HCT116 (cell line): ENCODE results near the gene SPIN2B. TPM values are rescaled to one million over a fixed set of nuclear protein-coding genes. Genes with fewer than 3 reads are reported as not detected.
A peak's percentile ranks its signal among the peaks of the same experiment; 100 is the strongest.

ENCODE experiments used
- ATAC-seq: fragments of 200-7000 bp; cut with Tn5 transposase; 2 replicates; pipeline ENCODE4 v1.9.1; 2020; ENCODE audit warnings: mild to moderate bottlenecking, moderate library complexity
- Bru-seq: library from RNA; stranded (reverse); fragments of 400-500 nt; gene quantifications from one replicate; lab custom pipeline; 2021; lab: Mats Ljungman, UMichigan
- BruChase-seq, 2 experiments: library from RNA; stranded (reverse); fragments of 400-500 nt; gene quantifications; one replicate each; lab custom pipeline; 2021; lab: Mats Ljungman, UMichigan
- BruUV-seq: library from RNA; stranded (reverse); fragments of 400-500 nt; replicated peaks from 2 replicates; lab custom pipeline; 2021; lab: Mats Ljungman, UMichigan
- CTCF ChIA-PET: fragments of 300-600 bp; sonication (Branson Sonifier 250); formaldehyde crosslinking; loops from one replicate; lab custom pipeline; 2021; ENCODE audit warnings: antibody characterized with exemption; lab: Charles Lee
- POLR2A ChIA-PET: fragments of 300-600, 350-600 bp; sonication (Branson Sonifier 250); formaldehyde crosslinking; loops from one replicate; lab custom pipeline; 2021; ENCODE audit warnings: antibody characterized with exemption; lab: Charles Lee
- RAD21 ChIA-PET, 2 experiments: fragments of 300-600 bp; sonication (Branson Sonifier 250); formaldehyde crosslinking; loops; one replicate each; lab custom pipeline; 2023; ENCODE audit warnings: low total read pairs in 2 of 2; ENCODE audit not compliant: uncharacterized antibody in 2 of 2, unreplicated experiment in 2 of 2, low non-redundant PET in 1 of 2; lab: Charles Lee
- DNase-seq: peaks from one replicate; pipeline ENCODE4 v3.0.0-alpha.2; 2010; ENCODE audit warnings: low read depth, low spot score
- H2AFZ ChIP-seq: fragments of 200-600 bp; shearing (Covaris generic), sonication (generic); 2 replicates; pipeline ENCODE4 v1.6.1; 2017; ENCODE audit warnings: low read depth, mixed run types, mixed read lengths, antibody characterized with exemption, low read length; ENCODE audit not compliant: poor library complexity, severe bottlenecking
- H3K27ac ChIP-seq: 2 replicates; pipeline ENCODE4 v1.5.1; 2012; ENCODE audit warnings: low read depth, low read length
- H3K27me3 ChIP-seq: fragments of 200-600 bp; sonication (generic); 2 replicates; pipeline ENCODE4 v1.6.1; 2016; ENCODE audit warnings: mixed run types, low read length, mixed read lengths; ENCODE audit not compliant: insufficient read depth
- H3K36me3 ChIP-seq, 2 experiments: fragments of 200-500 bp in 1 of 2; fragments of 200-600 bp in 1 of 2; sonication (Bioruptor generic) in 1 of 2; sonication (generic) in 1 of 2; 2 replicates each; pipeline versions ENCODE4 v1.5.1 to v1.6.1; 2014 to 2016; ENCODE audit warnings: low read length in 2 of 2, inconsistent platforms in 1 of 2, mixed read lengths in 1 of 2, mixed run types in 1 of 2; ENCODE audit not compliant: insufficient read depth in 2 of 2, control insufficient read depth in 1 of 2
- H3K4me1 ChIP-seq, 2 experiments: fragments of 200-600 bp in 1 of 2; sonication (generic) in 1 of 2; 2 replicates each; pipeline versions ENCODE4 v1.5.1 to v1.6.1; 2012 to 2017; ENCODE audit warnings: low read length in 2 of 2, inconsistent platforms in 1 of 2, mild to moderate bottlenecking in 1 of 2, mixed read lengths in 1 of 2, mixed run types in 1 of 2, moderate library complexity in 1 of 2; ENCODE audit not compliant: insufficient read depth in 2 of 2, control insufficient read depth in 1 of 2
- H3K4me2 ChIP-seq: fragments of 200-600 bp; sonication (generic); 2 replicates; pipeline ENCODE4 v1.6.1; 2017; ENCODE audit warnings: mixed run types, low read length, mixed read lengths
- H3K4me3 ChIP-seq, 2 experiments: fragments of 200-600 bp in 1 of 2; sonication (generic) in 1 of 2; replicated peaks in 1 of 2; 2 replicates each; pipeline ENCODE4 v1.5.1; 2011 to 2016; ENCODE audit warnings: low read length in 2 of 2, control low read depth in 1 of 2, low read depth in 1 of 2, mild to moderate bottlenecking in 1 of 2, mixed read lengths in 1 of 2, mixed run types in 1 of 2
- H3K79me2 ChIP-seq: fragments of 200-600 bp; sonication (generic); 2 replicates; pipeline ENCODE4 v1.6.1; 2017; ENCODE audit warnings: mild to moderate bottlenecking, mixed run types, low read length, moderate library complexity, mixed read lengths; ENCODE audit not compliant: insufficient read depth
- H3K9ac ChIP-seq: fragments of 200-600 bp; sonication (generic); 2 replicates; pipeline ENCODE4 v1.6.1; 2016; ENCODE audit warnings: low read length, mixed read lengths
- H3K9me2 ChIP-seq: fragments of 200-600 bp; sonication (generic), shearing (Covaris generic); 2 replicates; pipeline ENCODE4 v1.6.1; 2017; ENCODE audit warnings: mixed run types, mild to moderate bottlenecking, moderate library complexity; ENCODE audit not compliant: insufficient read depth
- H3K9me3 ChIP-seq, 2 experiments: fragments of 200-500 bp in 1 of 2; fragments of 200-600 bp in 1 of 2; sonication (Bioruptor generic) in 1 of 2; sonication (generic) in 1 of 2; 2 replicates each; pipeline ENCODE4 v1.6.1; 2014 to 2017; ENCODE audit warnings: low read length in 2 of 2, mixed read lengths in 2 of 2, inconsistent platforms in 1 of 2, low read depth in 1 of 2, mild to moderate bottlenecking in 1 of 2, mixed run types in 1 of 2, moderate library complexity in 1 of 2; ENCODE audit not compliant: control insufficient read depth in 1 of 2, insufficient read depth in 1 of 2
- H4K20me1 ChIP-seq: fragments of 200-600 bp; sonication (generic), shearing (Covaris generic); 2 replicates; pipeline ENCODE4 v1.6.1; 2017; ENCODE audit warnings: mixed run types, mild to moderate bottlenecking, moderate library complexity; ENCODE audit not compliant: insufficient read depth
- CTCF ChIP-seq, 3 experiments: fragments of 200-600 bp in 1 of 3; sonication (generic) in 1 of 3; IDR thresholded peaks in 2 of 3; conservative IDR thresholded peaks in 1 of 3; 2 replicates each; pipeline ENCODE4 v1.5.1; 2012 to 2017; ENCODE audit warnings: low read depth in 2 of 3, low read length in 2 of 3, antibody characterized with exemption in 1 of 3, borderline replicate concordance in 1 of 3, control low read depth in 1 of 3, mild to moderate bottlenecking in 1 of 3, mixed read lengths in 1 of 3, mixed run types in 1 of 3, moderate library complexity in 1 of 3; ENCODE audit not compliant: insufficient read depth in 1 of 3
- EGR1 ChIP-seq: IDR thresholded peaks from 2 replicates; pipeline ENCODE4 v1.6.1; 2012; ENCODE audit warnings: low read depth
- ELF1 ChIP-seq: IDR thresholded peaks from 2 replicates; pipeline ENCODE4 v1.6.1; 2012; ENCODE audit warnings: low read depth, borderline replicate concordance
- MAX ChIP-seq: IDR thresholded peaks from 2 replicates; pipeline ENCODE4 v1.6.1; 2012
- POLR2A ChIP-seq: IDR thresholded peaks from 2 replicates; pipeline ENCODE4 v1.7.0; 2011; ENCODE audit warnings: borderline replicate concordance; ENCODE audit not compliant: insufficient read depth, insufficient read length; ENCODE audit errors: extremely low read depth
- POLR2AphosphoS5 ChIP-seq: IDR thresholded peaks from 2 replicates; pipeline ENCODE4 v1.6.1; 2011; ENCODE audit warnings: mild to moderate bottlenecking, low read depth, low read length, moderate library complexity
- REST ChIP-seq: IDR thresholded peaks from 2 replicates; pipeline ENCODE4 v1.6.1; 2012; ENCODE audit warnings: low read depth
- SIN3A ChIP-seq: IDR thresholded peaks from 2 replicates; pipeline ENCODE4 v1.6.1; 2012; ENCODE audit warnings: low read depth
- ZBTB33 ChIP-seq: IDR thresholded peaks from 2 replicates; pipeline ENCODE4 v1.6.1; 2011; ENCODE audit warnings: mild to moderate bottlenecking, low read length, moderate library complexity; ENCODE audit not compliant: insufficient replicate concordance; ENCODE audit errors: extremely low read depth
- intact Hi-C: fragments of 100-400 bp; cut with micrococcal nuclease; formaldehyde crosslinking; loops from 2 replicates; pipeline ENCODE4 v1.10.0; 2022
- long read RNA-seq: library from polyadenylated mRNA; unstranded; transcript quantifications from one replicate; pipeline ENCODE4 v2.0.0, GENCODE V29; 2021; ENCODE audit not compliant: unreplicated experiment
- polyA plus RNA-seq: library from polyadenylated mRNA; unstranded; fragments of >200 nt; gene quantifications from 2 replicates; pipeline ENCODE4 v1.2.1, GENCODE V29; 2012; ENCODE audit warnings: missing spikeins
- total RNA-seq: library from RNA; stranded (reverse); gene quantifications from one replicate; pipeline ENCODE4 v1.2.1, GENCODE V29; 2021; ENCODE audit not compliant: unreplicated experiment

SPIN2B gene
- 9.3 TPM for total RNA-seq
- polyA plus RNA-seq, result 5.5 and 7.6 TPM in 2 replicates
- percentile 69 among the genes with signal in this experiment for Bru-seq, nascent RNA
- percentile 72 among the genes with signal in this experiment for BruChase-seq, experiment 1, labeled RNA remaining after a 6-hour chase
- BruChase-seq, experiment 2, labeled RNA remaining after a 2-hour chase, result percentile 86 among the genes with signal in this experiment
- long read RNA-seq, partial matches to known transcripts, result 0 of 7 reads
- long read RNA-seq, other reads (novel, unspliced or antisense), result 4 of 7 reads

GRCh38 chrX:57121162-57121755 is at the start of gene SPIN2B:
Gene SPIN2B (minus strand): TSS chrX:57121548.
- ATAC-seq (peak; percentile 100), DNase-seq (peak; percentile 60)
- no peaks in the 10 kb centered on the region for H3K27me3 ChIP-seq
- no peak for TF ChIP-seq REST
- no peak for TF ChIP-seq CTCF (IDR thresholded peaks at IDR 0.05 in 2 of 3, conservative IDR thresholded peaks at IDR 0.05 in 1 of 3; ENCODE audit: borderline replicate concordance in 1 of 3, insufficient read depth in 1 of 3, low read depth in 2 of 3, low read length in 2 of 3)
- TF ChIP-seq POLR2A, result peak; percentile 48
- peak; percentile 56; the same call in 1 of the 2 replicates for TF ChIP-seq EGR1
- TF ChIP-seq ZBTB33, result no peak
- TF ChIP-seq POLR2AphosphoS5, result peak; percentile 77
- peak; percentile 27; the same call in 1 of the 2 replicates for TF ChIP-seq ELF1
- TF ChIP-seq MAX, result peak; percentile 40
- TF ChIP-seq SIN3A, result peak; percentile 21; the same call in 1 of the 2 replicates
- no peak within 1 kb of the TSS for H2AFZ ChIP-seq
- H3K27ac ChIP-seq, result peak within 1 kb of the TSS; percentile 58; the same call in 1 of the 2 replicates
- ChIA-PET RAD21 (no interaction called here), POLR2A (interaction anchor here (0.8 kb wide), 1 partner anchor 32 kb away, joined by 3 read pairs; no protein-coding TSS in a partner anchor), CTCF (no interaction called here)
- no peaks in the 10 kb centered on the region for H3K36me3 ChIP-seq
- intact Hi-C loops, result loop anchor here (5.0 kb wide), 1 partner anchor 124 kb away; the partner anchor contains the start of gene SPIN3
- H3K4me3 ChIP-seq, result peak within 1 kb of the TSS; percentile 57 to 63
- H3K4me1 ChIP-seq, result no peaks in the 10 kb centered on the region
- peak within 1 kb of the TSS; percentile 72 for H3K4me2 ChIP-seq
- no peaks in the 10 kb centered on the region for H4K20me1 ChIP-seq
- peak within 1 kb of the TSS; percentile 62 for H3K9ac ChIP-seq
- no TSS peak for BruUV-seq
- no peaks in the 10 kb centered on the region for H3K9me3 ChIP-seq
- no peaks in the 10 kb centered on the region for H3K79me2 ChIP-seq
- H3K9me2 ChIP-seq, result no peaks in the 10 kb centered on the region
